ENCODE data around the gene SURF1. TPM values are rescaled to one million over a fixed set of nuclear protein-coding genes. Genes with fewer than 3 reads are reported as not detected.

SURF1 gene
- total RNA-seq, 1 donor from 2014 or later, result 36.3 TPM

DNA sequence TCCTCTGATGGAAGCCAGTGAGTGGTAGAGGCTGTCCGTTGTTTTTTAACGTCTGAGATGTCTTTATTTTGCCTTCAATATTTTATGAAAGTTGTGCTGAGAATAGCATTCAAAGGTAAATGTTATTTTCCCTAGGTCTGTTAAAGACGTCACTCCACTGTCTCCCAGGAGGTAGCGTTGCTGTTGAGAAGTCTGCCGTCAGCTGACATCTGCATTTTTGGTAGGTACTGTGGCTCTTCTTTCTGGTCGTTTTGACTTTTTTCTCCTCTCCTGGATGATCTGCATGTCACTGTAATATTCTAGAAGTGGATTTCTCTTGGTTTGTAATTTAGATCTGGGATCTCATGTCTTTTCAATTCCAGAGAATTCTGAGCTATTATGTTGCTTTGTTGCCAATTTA is 46.7 kb downstream of the SURF1 start:
- intact Hi-C loops (cut with micrococcal nuclease), result no loop called here
- Mint-ChIP-seq H3K36me3 (ENCODE audit: low read depth) (no peaks in the 10 kb centered on the region), H3K27me3 (ENCODE audit: insufficient read depth) (peaks cover 7% of the 10 kb centered on the region), H3K9me3 (no peaks in the 10 kb centered on the region), H3K4me3 (no peak overlapping the region), H3K4me1 (ENCODE audit: low read depth) (no peaks in the 10 kb centered on the region), H3K27ac (no peak overlapping the region)
- DNase-seq (ENCODE audit: low spot score), result no peak

GRCh38 chr9:133307301-133307700 is 49.0 kb downstream of the SURF1 start:
- Mint-ChIP-seq H3K27ac (no peak overlapping the region), H3K36me3 (ENCODE audit: low read depth) (no peaks in the 10 kb centered on the region), H3K27me3 (ENCODE audit: insufficient read depth) (peaks cover 7% of the 10 kb centered on the region), H3K4me1 (ENCODE audit: low read depth) (no peaks in the 10 kb centered on the region), H3K9me3 (no peaks in the 10 kb centered on the region), H3K4me3 (no peak overlapping the region)
- intact Hi-C loops (cut with micrococcal nuclease), result no loop called here
- DNase-seq (ENCODE audit: low spot score), result no peak

DNA sequence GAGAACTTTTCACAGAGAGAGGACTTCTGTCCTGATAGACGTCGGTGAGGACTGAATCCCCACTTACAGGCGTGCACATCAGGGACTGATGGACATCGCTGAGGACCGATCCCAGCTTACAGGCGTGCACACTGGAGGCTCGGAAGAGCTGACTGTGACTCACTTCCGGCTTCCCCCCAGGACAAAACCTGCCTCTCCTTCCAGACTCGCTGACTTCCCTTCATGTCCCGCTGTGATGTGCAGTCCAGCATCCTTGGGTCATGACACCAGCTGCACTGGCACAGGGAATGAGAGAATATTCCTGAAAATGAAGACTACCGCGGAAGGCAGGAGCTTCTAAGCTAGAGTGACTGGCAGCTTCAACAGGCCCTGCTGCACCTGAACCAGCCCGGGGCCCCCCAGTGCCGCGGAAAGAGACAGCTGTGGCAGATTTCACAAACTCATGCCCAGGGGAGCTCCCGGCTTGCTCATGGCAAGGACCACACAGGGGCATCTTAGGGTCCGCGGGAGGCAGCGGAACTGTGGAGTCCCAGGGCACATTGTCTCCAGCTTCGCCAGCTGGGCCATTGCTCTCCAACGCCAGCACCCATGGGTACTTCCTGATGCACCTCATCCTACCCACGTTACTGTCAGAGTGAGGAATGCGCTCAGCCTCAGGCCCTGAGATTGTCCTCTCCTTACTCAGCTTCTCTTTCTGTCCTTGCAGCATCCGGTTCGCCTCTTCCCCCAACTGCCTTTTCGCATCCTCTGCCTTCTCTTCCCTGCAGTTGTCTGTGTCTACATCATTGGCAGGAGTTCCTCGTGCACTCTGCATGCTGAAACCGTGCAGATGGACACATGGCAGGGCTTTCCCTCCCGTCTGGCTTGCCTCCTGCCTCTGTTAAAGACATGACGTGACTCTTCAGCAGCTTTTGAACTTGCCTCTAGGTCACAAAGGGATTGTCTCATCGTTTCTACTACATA is 49.8 kb downstream of the SURF1 start:
- Mint-ChIP-seq H3K9me3 (no peaks in the 10 kb centered on the region), H3K27ac (no peak overlapping the region), H3K27me3 (ENCODE audit: insufficient read depth) (peaks cover 7% of the 10 kb centered on the region), H3K4me1 (ENCODE audit: low read depth) (no peaks in the 10 kb centered on the region), H3K36me3 (ENCODE audit: low read depth) (no peaks in the 10 kb centered on the region), H3K4me3 (no peak overlapping the region)
- intact Hi-C loops (cut with micrococcal nuclease), result no loop called here
- no peak for DNase-seq (ENCODE audit: low spot score)

- peaks cover 6% of the 10 kb centered on the region for H3K27me3 Mint-ChIP-seq (ENCODE audit: insufficient read depth)
- H3K36me3 Mint-ChIP-seq (ENCODE audit: low read depth), result no peaks in the 10 kb centered on the region
- no peak overlapping the region for H3K27ac Mint-ChIP-seq
Measured at GRCh38 chr9:133305731-133306130, 50.6 kb downstream of the SURF1 start.

GRCh38 chr9:133304477-133305377 is 51.6 kb downstream of the SURF1 start:
- Mint-ChIP-seq H3K4me3 (no peak overlapping the region), H3K27me3 (ENCODE audit: insufficient read depth) (peaks cover 7% of the 10 kb centered on the region), H3K36me3 (ENCODE audit: low read depth) (no peaks in the 10 kb centered on the region), H3K9me3 (no peaks in the 10 kb centered on the region), H3K27ac (no peak overlapping the region), H3K4me1 (ENCODE audit: low read depth) (no peaks in the 10 kb centered on the region)
- intact Hi-C loops (cut with micrococcal nuclease), result no loop called here
- DNase-seq (ENCODE audit: low spot score), result no peak

More at GRCh38 chr9:133305731-133306130, 50.6 kb downstream of the SURF1 start:
- Mint-ChIP-seq H3K4me3 (no peak overlapping the region), H3K4me1 (ENCODE audit: low read depth) (no peaks in the 10 kb centered on the region), H3K9me3 (no peaks in the 10 kb centered on the region)
- intact Hi-C loops (cut with micrococcal nuclease), result no loop called here
- no peak for DNase-seq (ENCODE audit: low spot score)

GRCh38 chr9:133304158-133304470 is 52.2 kb downstream of the SURF1 start:
- intact Hi-C loops (cut with micrococcal nuclease), result no loop called here
- no peak for DNase-seq (ENCODE audit: low spot score)
- Mint-ChIP-seq H3K9me3 (no peaks in the 10 kb centered on the region), H3K27me3 (ENCODE audit: insufficient read depth) (peaks cover 7% of the 10 kb centered on the region), H3K4me1 (ENCODE audit: low read depth) (no peaks in the 10 kb centered on the region), H3K4me3 (no peak overlapping the region), H3K36me3 (ENCODE audit: low read depth) (no peaks in the 10 kb centered on the region), H3K27ac (no peak overlapping the region)

DNA sequence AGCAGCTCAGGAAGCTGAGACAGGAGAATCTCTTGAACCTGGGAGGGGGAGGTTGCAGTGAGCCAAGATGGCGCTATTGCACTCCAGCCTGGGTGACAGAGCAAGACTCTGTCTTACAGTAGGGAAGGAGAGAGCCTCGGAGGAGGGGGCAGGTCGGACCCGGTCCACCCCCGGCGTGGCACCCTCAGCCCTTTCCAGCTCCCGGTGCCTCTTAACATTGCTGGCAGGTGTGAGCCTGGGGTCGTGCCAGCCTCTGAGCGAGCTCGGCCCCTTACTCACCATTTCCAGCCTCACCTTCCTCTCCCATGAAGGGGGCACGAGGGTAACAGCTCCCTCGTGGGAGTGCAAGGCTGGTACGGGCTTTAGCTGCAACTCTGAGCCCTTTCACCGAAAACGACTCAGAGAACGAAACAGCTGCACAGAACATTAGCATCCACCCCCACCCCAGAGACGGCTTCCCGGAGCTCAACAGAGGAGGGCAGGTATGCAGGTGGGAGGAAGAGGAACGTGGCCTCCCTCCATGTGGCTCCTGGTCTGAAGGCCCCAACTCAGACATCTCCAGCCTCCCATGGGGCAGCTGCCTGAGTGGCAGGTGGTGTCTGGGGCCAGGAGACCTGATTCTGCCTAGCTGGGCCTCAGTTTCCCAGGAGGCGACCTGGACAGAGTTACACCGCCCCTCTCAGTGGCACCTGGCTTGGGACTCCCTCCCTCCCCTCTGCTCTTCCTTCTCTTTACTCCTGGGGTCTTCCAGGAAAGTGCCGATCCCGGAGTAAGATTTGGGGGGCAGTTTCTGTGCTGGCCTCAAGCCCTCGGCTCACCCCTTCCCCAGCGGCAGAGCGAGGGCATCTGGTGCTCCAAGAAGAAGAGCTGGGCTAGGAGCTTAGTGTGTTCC is 52.8 kb downstream of the SURF1 start:
- Mint-ChIP-seq H3K9me3 (no peaks in the 10 kb centered on the region), H3K27me3 (ENCODE audit: insufficient read depth) (peaks cover 7% of the 10 kb centered on the region), H3K4me3 (no peak overlapping the region), H3K36me3 (ENCODE audit: low read depth) (no peaks in the 10 kb centered on the region), H3K4me1 (ENCODE audit: low read depth) (no peaks in the 10 kb centered on the region), H3K27ac (no peak overlapping the region)
- no peak for DNase-seq (ENCODE audit: low spot score)
- intact Hi-C loops (cut with micrococcal nuclease), result no loop called here

Other genes starting within 250 kb of the SURF1 start
- gene RALGDS, start 235.2 kb downstream of the SURF1 start, total RNA-seq, result 88.7 and 94.4 TPM in 2 replicates
- gene GBGT1, start 192.6 kb downstream of the SURF1 start, total RNA-seq, result 8.6 and 9.4 TPM in 2 replicates
- gene OBP2B, start 147.2 kb downstream of the SURF1 start, total RNA-seq, result not detected in 2 replicates
- 0.34 and 0.60 TPM in 2 replicates for gene ABO, start 81.3 kb downstream of the SURF1 start, total RNA-seq
- 29.0 and 29.8 TPM in 2 replicates for gene SURF6, start 20.3 kb downstream of the SURF1 start, total RNA-seq
- 37.9 and 40.5 TPM in 2 replicates for gene MED22, start 8.4 kb downstream of the SURF1 start, total RNA-seq
- 2,401 and 2,463 TPM in 2 replicates for gene RPL7A, start 8.3 kb downstream of the SURF1 start, total RNA-seq
- 28.6 and 30.9 TPM in 2 replicates for gene SURF2, start 63 bp upstream of the SURF1 start, total RNA-seq
- 236 and 242 TPM in 2 replicates for gene SURF4, start 19.6 kb upstream of the SURF1 start, total RNA-seq
- gene STKLD1, start 19.9 kb upstream of the SURF1 start, total RNA-seq, result 0.64 and 1.5 TPM in 2 replicates
- 42.5 and 43.8 TPM in 2 replicates for gene REXO4, start 61.5 kb upstream of the SURF1 start, total RNA-seq
- gene ADAMTS13, start 65.9 kb upstream of the SURF1 start, total RNA-seq, result 1.2 and 1.7 TPM in 2 replicates
- 1.0 and 1.1 TPM in 2 replicates for gene CACFD1, start 103.5 kb upstream of the SURF1 start, total RNA-seq
- 4.1 and 4.6 TPM in 2 replicates for gene SLC2A6, start 122.6 kb upstream of the SURF1 start, total RNA-seq
- not detected in 2 replicates for gene MYMK, start 168.5 kb upstream of the SURF1 start, total RNA-seq
- gene ADAMTSL2, start 178.2 kb upstream of the SURF1 start, total RNA-seq, result not detected in 2 replicates

All from activated T-helper 1 cell treated with anti-CD3 and anti-CD28 coated beads, Interleukin-12 subunit alpha, Interleukin-12 subunit beta, Interleukin-2, Interleukin-4 antibody, amounts not matched to agents 30 ng/mL and 10 ng/mL and 1 ng/mL, durations not matched to agents 14 hours and 24 hours and 36 hours (primary cell).